CD4-positive, alpha-beta T cell (primary cell): ENCODE measurements around the gene RTKN2. TPM values are rescaled to one million over a fixed set of nuclear protein-coding genes. Genes with fewer than 3 reads are reported as not detected.

Experiments used
- ATAC-seq: fragments of 200-7000 bp; cut with Tn5 transposase; one replicate; pipeline ENCODE4 v1.10.0; 2022; ENCODE audit warnings: mild to moderate bottlenecking; ENCODE audit not compliant: poor library complexity
- CTCF ChIA-PET: fragments of 350-600 bp; sonication (Branson Sonifier 250); formaldehyde crosslinking; loops from one replicate; lab custom pipeline; 2021; ENCODE audit warnings: antibody characterized with exemption, inconsistent platforms; lab: Charles Lee
- POLR2A ChIA-PET: fragments of 350-600 bp; sonication (Branson Sonifier 250); formaldehyde crosslinking; loops from one replicate; lab custom pipeline; 2021; ENCODE audit warnings: antibody characterized with exemption, inconsistent platforms; lab: Charles Lee
- DNase-seq, 14 experiments: peaks; one replicate each; pipeline ENCODE4 v3.0.0-alpha.2; 2013 to 2020; ENCODE audit warnings: mixed read lengths in 2 of 14
- H3K27ac ChIP-seq, 2 donors: one replicate each; pipeline versions ENCODE4 v1.5.1 to v1.7.0; 2013; ENCODE audit warnings: low read length in 2 of 2, low read depth in 1 of 2, mild to moderate bottlenecking in 1 of 2
- H3K27me3 ChIP-seq, 2 experiments: 1 replicate in 1 of 2; 2 replicates in 1 of 2; pipeline versions ENCODE4 v1.6.1 to v1.7.0; 2013; ENCODE audit warnings: low read length in 2 of 2, control low read depth in 1 of 2, mild to moderate bottlenecking in 1 of 2, moderate library complexity in 1 of 2; ENCODE audit not compliant: insufficient read depth in 2 of 2, control insufficient read depth in 1 of 2
- H3K36me3 ChIP-seq: one replicate; pipeline ENCODE4 v1.6.1; 2013; ENCODE audit warnings: low read length, control low read depth; ENCODE audit not compliant: insufficient read depth
- H3K4me1 ChIP-seq: one replicate; pipeline ENCODE4 v1.6.1; 2013; ENCODE audit warnings: low read length, control low read depth; ENCODE audit not compliant: insufficient read depth
- H3K4me3 ChIP-seq: one replicate; pipeline ENCODE4 v1.5.1; 2013; ENCODE audit warnings: mild to moderate bottlenecking, low read length, moderate library complexity
- H3K9me3 ChIP-seq, 2 experiments: 1 replicate in 1 of 2; 2 replicates in 1 of 2; pipeline versions ENCODE4 v1.6.1 to v1.7.0; 2013; ENCODE audit warnings: low read length in 2 of 2, mild to moderate bottlenecking in 2 of 2, control low read depth in 1 of 2, moderate library complexity in 1 of 2; ENCODE audit not compliant: control insufficient read depth in 1 of 2, insufficient read depth in 1 of 2
- H3K27ac Mint-ChIP-seq: one replicate; pipeline ENCODE4 v1.8.0; 2020; ENCODE audit warnings: mixed read lengths
- H3K27me3 Mint-ChIP-seq: one replicate; pipeline ENCODE4 v1.8.0; 2021; ENCODE audit warnings: mixed read lengths
- H3K36me3 Mint-ChIP-seq: one replicate; pipeline ENCODE4 v1.8.0; 2021; ENCODE audit warnings: low read depth, mixed read lengths
- H3K4me1 Mint-ChIP-seq: one replicate; pipeline ENCODE4 v1.8.0; 2021; ENCODE audit warnings: low read depth, mixed read lengths
- H3K4me3 Mint-ChIP-seq: one replicate; pipeline ENCODE4 v1.8.0; 2020; ENCODE audit warnings: mild to moderate bottlenecking, mixed read lengths
- H3K9me3 Mint-ChIP-seq: one replicate; pipeline ENCODE4 v1.8.0; 2020; ENCODE audit warnings: mixed read lengths
- intact Hi-C, 2 experiments: fragments of 100-400 bp; cut with DNase I in 1 of 2; cut with micrococcal nuclease in 1 of 2; formaldehyde crosslinking; loops; one replicate each; pipeline versions ENCODE4 v1.15.1 to v1.9.0; 2023 to 2025; cut with DNase I, micrococcal nuclease
- total RNA-seq, 174 experiments: library from RNA in 2 of 174; stranded (reverse) in 2 of 174; gene quantifications; one replicate each; pipeline ENCODE4 v1.2.3 and lab custom pipeline; 2021 to 2026
- TF ChIP-seq, protein P1 (sequence below): fragments of 200-600 bp; IDR thresholded peaks from one replicate; pipeline ENCODE4 v1.8.0; 2022; ENCODE audit warnings: antibody characterized with exemption, mild to moderate bottlenecking

The RTKN2 gene
- total RNA-seq, 2 experiments from 2014 or later = 3.7 to 3.9 TPM

DNA sequence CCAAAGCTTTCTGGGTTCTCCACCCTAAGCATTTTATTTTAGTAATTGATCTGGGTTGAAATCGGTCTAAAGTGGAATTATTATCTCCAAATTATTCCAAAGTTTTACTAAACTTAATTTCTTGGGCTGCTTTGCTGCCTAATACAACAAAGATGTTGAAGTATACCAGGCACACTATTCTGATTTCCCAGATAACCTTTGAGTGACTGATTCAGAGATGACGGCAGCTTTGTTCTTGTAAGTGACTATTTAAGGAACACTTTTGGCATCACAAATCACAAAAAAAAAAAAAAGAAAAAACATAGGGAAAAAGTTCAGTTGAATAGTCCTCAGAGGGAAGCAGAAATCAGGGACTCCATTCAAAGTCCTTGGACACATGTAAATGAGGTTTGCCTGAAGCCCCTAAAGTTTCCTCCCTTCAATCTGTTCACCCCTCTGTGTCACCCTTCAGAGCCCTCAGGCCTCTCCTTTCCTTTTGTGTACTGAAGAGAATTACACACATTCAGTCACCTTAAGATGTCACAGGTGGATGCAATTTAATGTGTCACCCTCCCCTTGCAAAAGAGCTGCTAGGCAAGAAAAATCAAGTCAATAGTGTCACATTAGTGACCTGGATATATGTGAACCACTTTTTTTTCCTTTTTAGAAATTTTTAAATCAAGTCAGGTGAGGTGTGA lies 81.5 kb downstream of the RTKN2 start:
- peaks cover 3% of the 10 kb centered on the region for H3K36me3 Mint-ChIP-seq
- peaks cover 28% of the 10 kb centered on the region for H3K4me1 ChIP-seq
- H3K27ac ChIP-seq = no peak overlapping the region
- peak overlapping the region; percentile 86 for H3K27ac Mint-ChIP-seq
- H3K36me3 ChIP-seq = no peaks in the 10 kb centered on the region
- H3K4me1 Mint-ChIP-seq = peaks cover 70% of the 10 kb centered on the region
- TF ChIP-seq, protein P1, sequence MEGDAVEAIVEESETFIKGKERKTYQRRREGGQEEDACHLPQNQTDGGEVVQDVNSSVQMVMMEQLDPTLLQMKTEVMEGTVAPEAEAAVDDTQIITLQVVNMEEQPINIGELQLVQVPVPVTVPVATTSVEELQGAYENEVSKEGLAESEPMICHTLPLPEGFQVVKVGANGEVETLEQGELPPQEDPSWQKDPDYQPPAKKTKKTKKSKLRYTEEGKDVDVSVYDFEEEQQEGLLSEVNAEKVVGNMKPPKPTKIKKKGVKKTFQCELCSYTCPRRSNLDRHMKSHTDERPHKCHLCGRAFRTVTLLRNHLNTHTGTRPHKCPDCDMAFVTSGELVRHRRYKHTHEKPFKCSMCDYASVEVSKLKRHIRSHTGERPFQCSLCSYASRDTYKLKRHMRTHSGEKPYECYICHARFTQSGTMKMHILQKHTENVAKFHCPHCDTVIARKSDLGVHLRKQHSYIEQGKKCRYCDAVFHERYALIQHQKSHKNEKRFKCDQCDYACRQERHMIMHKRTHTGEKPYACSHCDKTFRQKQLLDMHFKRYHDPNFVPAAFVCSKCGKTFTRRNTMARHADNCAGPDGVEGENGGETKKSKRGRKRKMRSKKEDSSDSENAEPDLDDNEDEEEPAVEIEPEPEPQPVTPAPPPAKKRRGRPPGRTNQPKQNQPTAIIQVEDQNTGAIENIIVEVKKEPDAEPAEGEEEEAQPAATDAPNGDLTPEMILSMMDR = no peak
- intact Hi-C loops = loop anchor here in 1 of 2 experiments (5.0 to 10.0 kb wide), 2 partner anchors 48 to 145 kb away; no protein-coding TSS in a partner anchor
- no peaks in the 10 kb centered on the region for H3K9me3 ChIP-seq
- no peak overlapping the region for H3K4me3 Mint-ChIP-seq
- H3K4me3 ChIP-seq = no peak overlapping the region
- POLR2A ChIA-PET = interaction anchor here (0.9 kb wide), 1 partner anchor 31 kb away, joined by 3 read pairs; no protein-coding TSS in a partner anchor
- H3K27me3 Mint-ChIP-seq = no peaks in the 10 kb centered on the region
- ATAC-seq (no peak), DNase-seq (no peak)
- CTCF ChIA-PET = no interaction called here
- no peaks in the 10 kb centered on the region for H3K9me3 Mint-ChIP-seq
- H3K27me3 ChIP-seq = no peaks in the 10 kb centered on the region

DNA sequence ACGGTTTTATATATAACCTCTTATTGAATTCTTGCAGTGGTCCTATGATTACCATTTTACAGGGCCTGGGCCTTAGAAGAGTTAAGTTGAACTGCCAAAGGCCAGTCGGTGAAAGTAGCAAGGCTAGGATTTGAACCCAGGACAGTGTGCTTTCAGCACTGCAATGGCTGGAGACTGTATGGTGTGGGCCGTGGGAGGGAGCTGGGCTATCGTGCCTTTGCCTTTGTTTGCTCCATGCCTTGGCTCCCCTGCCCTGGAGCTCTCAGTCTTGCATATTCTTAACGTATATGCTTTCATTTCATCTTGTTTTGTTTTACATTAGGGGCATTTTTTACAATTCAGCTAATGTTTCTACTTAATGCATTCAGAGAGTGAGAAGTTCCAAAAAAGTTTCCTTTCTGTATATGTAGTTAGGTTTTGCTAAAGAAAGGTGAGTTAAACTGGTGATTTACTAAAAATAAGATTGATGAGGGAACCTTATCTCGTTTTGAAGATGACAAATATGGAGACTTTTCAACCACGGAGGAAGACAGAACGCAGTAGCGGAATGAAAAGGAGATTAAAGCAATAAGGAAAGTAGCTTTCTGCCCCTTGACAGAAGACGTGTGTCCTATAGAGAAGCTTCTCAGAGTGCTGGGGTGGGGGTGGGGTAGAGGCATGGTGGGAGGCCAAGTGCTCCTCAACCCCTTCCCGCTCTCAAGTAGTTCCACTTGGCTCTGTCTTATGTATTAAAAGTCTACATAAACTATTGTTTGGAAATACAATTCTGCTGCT lies 82.5 kb downstream of the RTKN2 start:
- H3K27ac ChIP-seq = no peak overlapping the region
- ChIA-PET POLR2A (interaction anchor here (0.9 to 1.6 kb wide), 4 partner anchors 30 to 289 kb away, joined by 3 to 9 read pairs (median 4); no protein-coding TSS in a partner anchor), CTCF (interaction anchor here (0.6 to 0.8 kb wide), 2 partner anchors 8 to 59 kb away, joined by 3 read pairs; no protein-coding TSS in a partner anchor)
- no peaks in the 10 kb centered on the region for H3K36me3 ChIP-seq
- TF ChIP-seq, protein P1 = no peak
- H3K4me3 ChIP-seq = peak overlapping the region; percentile 10
- Mint-ChIP-seq H3K4me3 (peak overlapping the region; percentile 70), H3K9me3 (no peaks in the 10 kb centered on the region), H3K36me3 (peaks cover 3% of the 10 kb centered on the region), H3K27me3 (no peaks in the 10 kb centered on the region), H3K27ac (peak overlapping the region; percentile 86), H3K4me1 (peaks cover 80% of the 10 kb centered on the region)
- intact Hi-C loops = loop anchor here in 1 of 2 experiments (5.0 to 10.0 kb wide), 2 partner anchors 49 to 144 kb away; no protein-coding TSS in a partner anchor
- H3K9me3 ChIP-seq = peaks cover 0 to 3% of the 10 kb centered on the region in 2 experiments
- H3K27me3 ChIP-seq = no peaks in the 10 kb centered on the region
- DNase-seq (peak in 2 of 14 experiments; percentile 13 to 23), ATAC-seq (no peak)
- H3K4me1 ChIP-seq = peaks cover 38% of the 10 kb centered on the region
